Putamen (tissue), 1 donor: ENCODE data around the gene SF3B2.
"Not testable (repeated sequence)": the region's sequence is repeated elsewhere in the genome, so short reads cannot be mapped to it uniquely, and the experiment has no call there.

Experiments used
- DNase-seq: peaks from one replicate; pipeline ENCODE4 v3.0.0-alpha.2; 2016; ENCODE audit warnings: low spot score

Gene SF3B2

GRCh38 chr11:66051766-66052663, at the start of gene SF3B2:
Gene SF3B2, plus strand, starts transcription at chr11:66052364. Its CDS starts 21 bp downstream, at chr11:66052385.
- DNase-seq = peak; percentile 99

- no peak for DNase-seq
Measured at GRCh38 chr11:66002648-66003225, 49.4 kb upstream of the SF3B2 start.

GRCh38 chr11:66003291-66003690, 48.9 kb upstream of the SF3B2 start:
- no peak for DNase-seq

- no peak for DNase-seq
Measured at GRCh38 chr11:66004186-66004585, 48.0 kb upstream of the SF3B2 start.

- no peak for DNase-seq
Measured at GRCh38 chr11:66006134-66006890, 45.9 kb upstream of the SF3B2 start.

GRCh38 chr11:66006891-66007176, 45.3 kb upstream of the SF3B2 start:
- DNase-seq = no peak

GRCh38 chr11:66007201-66007634, 44.9 kb upstream of the SF3B2 start:
- DNase-seq = no peak

GRCh38 chr11:66008095-66008467, 44.1 kb upstream of the SF3B2 start:
- DNase-seq = no peak

GRCh38 chr11:66008468-66009101, 43.6 kb upstream of the SF3B2 start:
- DNase-seq = no peak

- DNase-seq = not testable (repeated sequence)
Measured at GRCh38 chr11:66010036-66010435, 42.1 kb upstream of the SF3B2 start.

GRCh38 chr11:66011239-66011784, 40.9 kb upstream of the SF3B2 start:
- no peak for DNase-seq

- no peak for DNase-seq
Measured at GRCh38 chr11:66011785-66012303, 40.3 kb upstream of the SF3B2 start, which contains the start of gene CST6. Gene CST6, plus strand, starts transcription at chr11:66012008. Its CDS starts 37 bp downstream, at chr11:66012045.

- DNase-seq = no peak
Measured at GRCh38 chr11:66012371-66012945, 39.7 kb upstream of the SF3B2 start.

- DNase-seq = no peak
Measured at GRCh38 chr11:66012946-66013761, 39.0 kb upstream of the SF3B2 start.

GRCh38 chr11:66013762-66014100, 38.4 kb upstream of the SF3B2 start:
- DNase-seq = no peak

- DNase-seq = no peak
Measured at GRCh38 chr11:66014804-66015453, 37.2 kb upstream of the SF3B2 start.

GRCh38 chr11:66015454-66015881, 36.7 kb upstream of the SF3B2 start:
- DNase-seq = no peak

GRCh38 chr11:66015936-66016792, 36.0 kb upstream of the SF3B2 start:
- DNase-seq = no peak

GRCh38 chr11:66016793-66017177, 35.4 kb upstream of the SF3B2 start:
- DNase-seq = no peak
